DOHH2 (cell line): ENCODE measurements around the gene EFTUD2.

ENCODE experiments used
- EZH2phosphoT487 ChIP-seq: fragments of 200-600 bp; sonication (generic); IDR thresholded peaks from 2 replicates; pipeline ENCODE4 v1.6.1; 2017; ENCODE audit warnings: borderline replicate concordance, mild to moderate bottlenecking, antibody characterized with exemption, low read length, moderate library complexity, mixed read lengths
- TF ChIP-seq, protein P1 (sequence below): fragments of 200-600 bp; sonication (generic); IDR thresholded peaks from one replicate; pipeline ENCODE4 v1.5.1; 2014; ENCODE audit warnings: antibody characterized with exemption, mild to moderate bottlenecking, low read depth, low read length; ENCODE audit not compliant: poor library complexity, severe bottlenecking

DNA sequence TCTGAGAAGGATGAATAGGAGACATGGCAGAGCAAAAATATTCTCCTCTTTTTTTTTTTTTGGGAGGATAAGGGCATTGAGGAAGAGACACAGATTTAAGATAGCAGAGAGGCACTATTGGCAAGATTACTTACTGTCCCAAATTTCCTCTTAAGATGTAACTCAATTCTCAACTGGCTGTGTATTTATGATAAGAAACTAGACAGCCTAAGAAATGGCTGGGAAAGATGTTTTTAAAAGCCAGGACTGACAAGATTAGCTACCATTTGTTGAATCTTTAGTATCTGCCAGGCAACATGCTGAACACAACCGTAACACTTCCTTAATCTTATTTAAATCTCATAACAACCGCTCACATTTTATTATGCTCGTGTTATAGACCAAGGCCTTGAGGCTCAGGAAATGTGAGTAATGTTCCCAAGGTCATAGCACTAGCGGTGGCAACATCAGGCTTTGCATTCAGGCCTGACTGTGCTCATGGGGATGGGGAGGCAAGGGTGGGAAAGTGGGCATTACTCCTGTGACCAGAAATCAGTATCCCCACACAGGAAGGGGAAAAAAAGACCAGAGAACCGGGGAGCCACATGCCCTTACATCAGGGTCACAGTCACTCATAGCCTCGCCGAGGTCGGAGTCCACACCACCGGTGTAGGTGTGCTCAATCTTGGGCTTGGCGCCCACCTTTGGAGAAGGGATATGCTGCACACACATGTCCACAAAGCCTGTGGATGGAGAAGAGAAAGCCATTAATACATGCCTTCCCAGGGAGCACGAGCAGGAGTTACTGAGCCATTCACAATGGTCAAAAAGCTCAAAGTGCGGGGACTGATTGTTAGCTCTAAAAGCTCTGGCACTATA lies 36.0 kb downstream of the EFTUD2 start:
- TF ChIP-seq, protein P1, sequence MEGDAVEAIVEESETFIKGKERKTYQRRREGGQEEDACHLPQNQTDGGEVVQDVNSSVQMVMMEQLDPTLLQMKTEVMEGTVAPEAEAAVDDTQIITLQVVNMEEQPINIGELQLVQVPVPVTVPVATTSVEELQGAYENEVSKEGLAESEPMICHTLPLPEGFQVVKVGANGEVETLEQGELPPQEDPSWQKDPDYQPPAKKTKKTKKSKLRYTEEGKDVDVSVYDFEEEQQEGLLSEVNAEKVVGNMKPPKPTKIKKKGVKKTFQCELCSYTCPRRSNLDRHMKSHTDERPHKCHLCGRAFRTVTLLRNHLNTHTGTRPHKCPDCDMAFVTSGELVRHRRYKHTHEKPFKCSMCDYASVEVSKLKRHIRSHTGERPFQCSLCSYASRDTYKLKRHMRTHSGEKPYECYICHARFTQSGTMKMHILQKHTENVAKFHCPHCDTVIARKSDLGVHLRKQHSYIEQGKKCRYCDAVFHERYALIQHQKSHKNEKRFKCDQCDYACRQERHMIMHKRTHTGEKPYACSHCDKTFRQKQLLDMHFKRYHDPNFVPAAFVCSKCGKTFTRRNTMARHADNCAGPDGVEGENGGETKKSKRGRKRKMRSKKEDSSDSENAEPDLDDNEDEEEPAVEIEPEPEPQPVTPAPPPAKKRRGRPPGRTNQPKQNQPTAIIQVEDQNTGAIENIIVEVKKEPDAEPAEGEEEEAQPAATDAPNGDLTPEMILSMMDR = no peak
- TF ChIP-seq EZH2phosphoT487 = no peak
